PC-3 (cell line): ENCODE measurements around the gene SFXN2. TPM values are rescaled to one million over a fixed set of nuclear protein-coding genes. Genes with fewer than 3 reads are reported as not detected.

ENCODE experiments used
- ATAC-seq: fragments of 200-7000 bp; cut with Tn5 transposase; 2 replicates; pipeline ENCODE4 v1.9.1; 2020; ENCODE audit warnings: mild to moderate bottlenecking, moderate library complexity
- BruUV-seq: library from RNA; stranded (reverse); fragments of 400-500 nt; replicated peaks from 2 replicates; lab custom pipeline; 2021; lab: Mats Ljungman, UMichigan
- CTCF ChIA-PET: fragments of 300-600 bp; sonication (Branson Sonifier 250); formaldehyde crosslinking; loops from one replicate; lab custom pipeline; 2022; ENCODE audit warnings: antibody characterized with exemption; lab: Charles Lee
- POLR2A ChIA-PET: fragments of 300-600 bp; sonication (Branson Sonifier 250); formaldehyde crosslinking; loops from one replicate; lab custom pipeline; 2022; ENCODE audit warnings: antibody characterized with exemption; ENCODE audit not compliant: unreplicated experiment; lab: Charles Lee
- DNase-seq: peaks from one replicate; pipeline ENCODE4 v3.0.0-alpha.2; 2015
- H2AFZ ChIP-seq: fragments of 300-600 bp; sonication (generic); 2 replicates; pipeline ENCODE4 v1.6.0; 2016; ENCODE audit warnings: antibody characterized with exemption, low read length
- H3F3A ChIP-seq: fragments of 300-600 bp; sonication (generic); one replicate; pipeline ENCODE4 v1.6.0; 2017; ENCODE audit warnings: antibody characterized with exemption, low read length, control low read depth, mild to moderate bottlenecking; ENCODE audit not compliant: unreplicated experiment
- H3K27ac ChIP-seq: fragments of 300-600 bp; sonication (generic); 2 replicates; pipeline ENCODE4 v1.5.1; 2016; ENCODE audit warnings: mild to moderate bottlenecking, low read length
- H3K27me3 ChIP-seq: fragments of 300-600 bp; sonication (generic); 2 replicates; pipeline ENCODE4 v1.6.1; 2016; ENCODE audit warnings: low read length, mixed read lengths
- H3K36me3 ChIP-seq: fragments of 300-600 bp; sonication (generic); 2 replicates; pipeline ENCODE4 v1.6.1; 2016; ENCODE audit warnings: low read depth, mixed run types, low read length, mixed read lengths
- H3K4me1 ChIP-seq: fragments of 300-600 bp; sonication (generic); 2 replicates; pipeline ENCODE4 v1.5.1; 2016; ENCODE audit warnings: low read length; ENCODE audit not compliant: insufficient read depth
- H3K4me2 ChIP-seq: fragments of 300-600 bp; sonication (generic); 2 replicates; pipeline ENCODE4 v1.6.0; 2016; ENCODE audit warnings: low read length
- H3K4me3 ChIP-seq: fragments of 300-600 bp; sonication (generic); 2 replicates; pipeline ENCODE4 v1.5.1; 2016; ENCODE audit warnings: mild to moderate bottlenecking, low read length, mixed read lengths
- H3K79me2 ChIP-seq: fragments of 300-600 bp; sonication (generic); 2 replicates; pipeline ENCODE4 v1.6.1; 2017; ENCODE audit warnings: low read length, mixed read lengths
- H3K9ac ChIP-seq: fragments of 300-600 bp; sonication (generic); 2 replicates; pipeline ENCODE4 v1.6.0; 2016; ENCODE audit warnings: mild to moderate bottlenecking, low read length
- H3K9me2 ChIP-seq: fragments of 300-600 bp; sonication (generic); replicated peaks from 2 replicates; pipeline ENCODE4 v1.6.1; 2016; ENCODE audit warnings: mixed run types, low read length, mixed read lengths
- H3K9me3 ChIP-seq: fragments of 300-600 bp; sonication (generic); 2 replicates; pipeline ENCODE4 v1.6.1; 2016; ENCODE audit warnings: low read length, mixed read lengths
- H4K20me1 ChIP-seq: fragments of 300-600 bp; sonication (generic); 2 replicates; pipeline ENCODE4 v1.6.1; 2016; ENCODE audit warnings: low read length, mixed read lengths
- CTCF ChIP-seq: fragments of 300-600 bp; sonication (generic); conservative IDR thresholded peaks from 2 replicates; pipeline ENCODE4 v1.5.1; 2017; ENCODE audit warnings: antibody characterized with exemption, low read depth, mild to moderate bottlenecking, low read length
- EZH2 ChIP-seq: fragments of 300-600 bp; sonication (generic); IDR thresholded peaks from one replicate; pipeline ENCODE4 v1.6.1; 2017; ENCODE audit warnings: antibody characterized with exemption, mild to moderate bottlenecking, low read length; ENCODE audit not compliant: unreplicated experiment
- EZH2phosphoT487 ChIP-seq: fragments of 300-600 bp; sonication (generic); IDR thresholded peaks from 2 replicates; pipeline ENCODE4 v1.6.1; 2018; ENCODE audit warnings: mild to moderate bottlenecking, antibody characterized with exemption, low read length, borderline replicate concordance
- intact Hi-C: fragments of 100-400 bp; cut with micrococcal nuclease; formaldehyde crosslinking; loops from 2 replicates; pipeline ENCODE4 v1.9.0; 2023
- total RNA-seq: library from RNA; depleted of rRNA; stranded (reverse); fragments of >200 nt; gene quantifications from 2 replicates; pipeline ENCODE4 v1.2.3, GENCODE V29; 2014

SFXN2 gene
- total RNA-seq, 1 experiment from 2014 or later: 10.3 TPM

- Histone ChIP-seq H3K9me3 (no peaks in the 10 kb centered on the region), H3K4me2 (peak overlapping the region; percentile 32; the same call in 1 of the 2 replicates), H4K20me1 (no peaks in the 10 kb centered on the region), H3K27ac (no peak overlapping the region), H3K79me2 (no peaks in the 10 kb centered on the region), H3K9me2 (no peaks in the 10 kb centered on the region), H3K36me3 (no peaks in the 10 kb centered on the region), H3K4me3 (no peak overlapping the region), H3F3A (no peaks in the 10 kb centered on the region), H3K27me3 (no peaks in the 10 kb centered on the region), H3K4me1 (peaks cover 3% of the 10 kb centered on the region; the same call in 1 of the 2 replicates), H3K9ac (no peak overlapping the region), H2AFZ (no peak overlapping the region)
- ATAC-seq (peak; percentile 79), DNase-seq (peak; percentile 55)
- ChIA-PET POLR2A (interaction anchor here (0.6 kb wide), 1 partner anchor 37 kb away, joined by 3 read pairs; no protein-coding TSS in a partner anchor), CTCF (interaction anchor here (0.5 to 0.7 kb wide), 2 partner anchors 71 to 398 kb away, joined by 4 to 8 read pairs; no protein-coding TSS in a partner anchor)
- TF ChIP-seq EZH2phosphoT487 (no peak), CTCF (no peak), EZH2 (no peak)
- no TSS peak for BruUV-seq
- intact Hi-C loops: loop anchor here (5.0 kb wide), 1 partner anchor 36 kb away; the partner anchor contains the start of genes ARL3 and SFXN2
Observed at GRCh38 chr10:102675666-102676533, 38.5 kb upstream of the SFXN2 start.

GRCh38 chr10:102676534-102677315 lies 37.7 kb upstream of the SFXN2 start:
- ChIA-PET POLR2A (interaction anchor here (0.6 kb wide), 1 partner anchor 11 kb away, joined by 3 read pairs; no protein-coding TSS in a partner anchor), CTCF (interaction anchor here (0.7 kb wide), 1 partner anchor 399 kb away, joined by 8 read pairs; no protein-coding TSS in a partner anchor)
- Histone ChIP-seq H3F3A (no peaks in the 10 kb centered on the region), H3K4me1 (peaks cover 3% of the 10 kb centered on the region; the same call in 1 of the 2 replicates), H4K20me1 (no peaks in the 10 kb centered on the region), H3K27ac (no peak overlapping the region), H3K4me2 (peak overlapping the region; percentile 32; the same call in 1 of the 2 replicates), H3K4me3 (no peak overlapping the region), H3K79me2 (no peaks in the 10 kb centered on the region), H3K9ac (no peak overlapping the region), H3K9me2 (no peaks in the 10 kb centered on the region), H2AFZ (no peak overlapping the region), H3K36me3 (no peaks in the 10 kb centered on the region), H3K9me3 (no peaks in the 10 kb centered on the region), H3K27me3 (no peaks in the 10 kb centered on the region)
- intact Hi-C loops: loop anchor here (5.0 kb wide), 1 partner anchor 36 kb away; the partner anchor contains the start of genes ARL3 and SFXN2
- BruUV-seq: no TSS peak
- ATAC-seq (no peak), DNase-seq (no peak)
- no peak for TF ChIP-seq EZH2phosphoT487
